Gastroesophageal sphincter (tissue), 3 donors: ENCODE results near the gene HSPB7.
"Not testable (repeated sequence)": the region's sequence is repeated elsewhere in the genome, so short reads cannot be mapped to it uniquely, and the experiment has no call there.

Source experiments
- EP300 ChIP-seq: sonication (generic); formaldehyde crosslinking; IDR thresholded peaks from one replicate; pipeline ENCODE4 v1.6.1; 2017; ENCODE audit warnings: antibody characterized with exemption, mild to moderate bottlenecking
- TF ChIP-seq, protein P1 (sequence below), 4 experiments: fragments of 200-600 bp in 2 of 4; fragments of 450-650 bp in 2 of 4; sonication (generic) in 1 of 4; IDR thresholded peaks; one replicate each; pipeline ENCODE4 v1.5.1; 2017 to 2019; ENCODE audit warnings: antibody characterized with exemption in 4 of 4, mild to moderate bottlenecking in 2 of 4, moderate library complexity in 2 of 4

DNA sequence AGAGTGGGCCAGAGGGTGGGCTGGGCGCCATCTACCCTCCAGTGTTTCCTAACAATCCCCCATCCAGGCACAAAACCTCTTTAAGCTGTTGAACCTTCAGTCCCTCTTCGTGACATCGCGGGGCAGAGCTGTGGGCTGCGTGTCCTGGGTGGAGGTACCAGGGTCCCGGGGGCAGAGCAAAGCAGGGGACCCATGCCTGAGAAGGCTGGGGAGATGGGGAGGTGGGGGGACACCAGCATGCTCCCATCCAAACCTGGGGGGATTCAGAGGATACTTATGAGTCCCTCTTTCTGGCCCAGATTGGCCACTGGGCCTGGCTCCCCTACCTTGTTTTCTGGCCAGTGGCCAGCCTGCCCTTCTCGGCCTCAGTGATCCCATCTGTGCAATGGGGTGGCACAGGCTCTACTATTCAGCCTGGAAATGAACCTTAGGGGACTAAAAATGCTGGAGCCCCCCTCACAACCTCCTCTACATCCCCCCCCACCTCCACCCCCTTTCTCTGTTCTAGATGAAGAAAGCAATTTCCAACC lies 15.3 kb upstream of the HSPB7 start:
- TF ChIP-seq, protein P1, sequence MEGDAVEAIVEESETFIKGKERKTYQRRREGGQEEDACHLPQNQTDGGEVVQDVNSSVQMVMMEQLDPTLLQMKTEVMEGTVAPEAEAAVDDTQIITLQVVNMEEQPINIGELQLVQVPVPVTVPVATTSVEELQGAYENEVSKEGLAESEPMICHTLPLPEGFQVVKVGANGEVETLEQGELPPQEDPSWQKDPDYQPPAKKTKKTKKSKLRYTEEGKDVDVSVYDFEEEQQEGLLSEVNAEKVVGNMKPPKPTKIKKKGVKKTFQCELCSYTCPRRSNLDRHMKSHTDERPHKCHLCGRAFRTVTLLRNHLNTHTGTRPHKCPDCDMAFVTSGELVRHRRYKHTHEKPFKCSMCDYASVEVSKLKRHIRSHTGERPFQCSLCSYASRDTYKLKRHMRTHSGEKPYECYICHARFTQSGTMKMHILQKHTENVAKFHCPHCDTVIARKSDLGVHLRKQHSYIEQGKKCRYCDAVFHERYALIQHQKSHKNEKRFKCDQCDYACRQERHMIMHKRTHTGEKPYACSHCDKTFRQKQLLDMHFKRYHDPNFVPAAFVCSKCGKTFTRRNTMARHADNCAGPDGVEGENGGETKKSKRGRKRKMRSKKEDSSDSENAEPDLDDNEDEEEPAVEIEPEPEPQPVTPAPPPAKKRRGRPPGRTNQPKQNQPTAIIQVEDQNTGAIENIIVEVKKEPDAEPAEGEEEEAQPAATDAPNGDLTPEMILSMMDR (IDR thresholded peaks at IDR 0.05), result not testable (repeated sequence)
- TF ChIP-seq EP300, result not testable (repeated sequence)
